Muscle of leg (tissue), 11 donors: ENCODE results near the gene CEP131. TPM values are rescaled to one million over a fixed set of nuclear protein-coding genes. Genes with fewer than 3 reads are reported as not detected.

Source experiments
- DNase-seq: peaks from one replicate; pipeline ENCODE4 v3.0.0; 2013
- H3K27ac ChIP-seq: one replicate; pipeline ENCODE4 v1.5.1; 2013; ENCODE audit warnings: mild to moderate bottlenecking, low read length, control low read depth
- H3K27me3 ChIP-seq: one replicate; pipeline ENCODE4 v1.6.1; 2013; ENCODE audit warnings: low read length; ENCODE audit not compliant: control insufficient read depth, insufficient read depth
- H3K36me3 ChIP-seq: one replicate; pipeline ENCODE4 v1.6.1; 2013; ENCODE audit warnings: low read length; ENCODE audit not compliant: control insufficient read depth, insufficient read depth
- H3K4me1 ChIP-seq: one replicate; pipeline ENCODE4 v1.6.1; 2013; ENCODE audit warnings: low read length; ENCODE audit not compliant: control insufficient read depth, insufficient read depth
- H3K4me3 ChIP-seq: one replicate; pipeline ENCODE4 v1.5.1; 2013; ENCODE audit warnings: low read length, control low read depth
- H3K9me3 ChIP-seq: replicated peaks from 2 replicates; pipeline ENCODE4 v1.6.1; 2013; ENCODE audit warnings: low read depth, low read length; ENCODE audit not compliant: control insufficient read depth
- WGBS: methylation state at CpG from one replicate; pipeline ENCODE4 v1.1.5; 2013; ENCODE audit warnings: missing lambda C conversion rate; ENCODE audit not compliant: insufficient coverage; 5-methylcytosine and 5-hydroxymethylcytosine counted together
- polyA plus RNA-seq, 8 donors: library from polyadenylated mRNA; unstranded; fragments of 120-200 nt; gene quantifications; one replicate each; pipeline versions ENCODE4 v1.2.1 to v1.2.3, GENCODE V29; 2013; ENCODE audit warnings: inconsistent platforms in 1 of 8, low replicate concordance in 1 of 8; ENCODE audit not compliant: insufficient read length in 8 of 8, insufficient read depth in 1 of 8
- total RNA-seq: library from RNA; stranded (reverse); fragments of 120-200 nt; gene quantifications from one replicate; pipeline ENCODE4 v1.2.4, GENCODE V29; 2013

The CEP131 gene
- total and polyA plus RNA-seq, 9 donors: 8.3 to 16.4 (median 13.5) TPM

DNA sequence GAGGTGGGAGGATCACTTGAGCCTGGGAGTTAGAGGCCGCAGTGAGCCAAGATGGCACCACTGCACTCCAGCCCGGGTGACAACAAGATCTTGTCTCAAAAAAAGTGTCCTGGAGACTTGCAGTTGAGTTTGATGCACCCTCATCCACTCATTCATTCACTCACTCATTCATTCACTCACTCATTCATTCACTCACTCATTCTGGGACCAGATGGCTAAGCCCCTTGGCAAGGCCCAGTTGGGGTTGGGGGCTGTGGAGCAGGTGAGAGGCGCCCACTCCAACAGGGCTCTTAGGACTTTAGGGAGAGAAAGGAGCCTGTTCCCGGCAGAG is 55.6 kb downstream of the CEP131 start:
- peaks cover 60% of the 10 kb centered on the region for H3K4me1 ChIP-seq
- DNase-seq: no peak
- H3K27ac ChIP-seq: no peak overlapping the region
- H3K36me3 ChIP-seq: no peaks in the 10 kb centered on the region
- 95% methylated on average over 3 of the region's 4 CpGs for WGBS
- H3K9me3 ChIP-seq: no peaks in the 10 kb centered on the region
- H3K27me3 ChIP-seq: peaks cover 18% of the 10 kb centered on the region
- H3K4me3 ChIP-seq: no peak overlapping the region

DNA sequence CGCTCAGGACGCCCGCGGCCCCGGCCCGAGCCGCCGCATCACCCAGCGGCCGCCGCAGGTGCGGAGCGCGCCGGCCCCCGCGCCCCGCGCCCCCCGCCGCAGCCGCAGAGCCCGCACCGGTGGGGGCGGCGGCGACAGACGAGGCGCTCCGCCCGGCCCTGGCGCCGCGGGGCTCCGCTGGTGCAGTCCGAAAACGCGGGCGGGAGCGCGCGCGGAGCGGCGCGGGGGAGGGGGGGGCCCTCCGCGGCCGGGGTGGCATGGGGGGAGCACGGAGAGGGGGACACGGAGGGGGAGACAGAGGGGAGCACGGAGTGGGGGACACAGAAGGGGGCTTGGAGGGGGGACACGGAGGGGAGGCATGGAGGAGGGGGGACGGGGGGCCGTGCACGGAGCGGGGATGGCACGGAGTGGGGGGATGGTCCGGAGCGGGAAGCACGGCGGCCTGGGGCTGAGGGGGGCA is 56.7 kb downstream of the CEP131 start, which contains the start of gene AATK:
TSS of gene AATK (minus strand) at position 189 of the 460 bp plus-strand sequence. CDS start 229 bp downstream, outside the sequence.
- peaks cover 58% of the 10 kb centered on the region for H3K4me1 ChIP-seq
- peaks cover 18% of the 10 kb centered on the region for H3K27me3 ChIP-seq
- peak within 1 kb of the TSS; percentile 90 for H3K27ac ChIP-seq
- no peaks in the 10 kb centered on the region for H3K36me3 ChIP-seq
- no peaks in the 10 kb centered on the region for H3K9me3 ChIP-seq
- H3K4me3 ChIP-seq: peak within 1 kb of the TSS; percentile 55
- WGBS: 1% methylated on average over 32 of the region's 62 CpGs
- no peak for DNase-seq

DNA sequence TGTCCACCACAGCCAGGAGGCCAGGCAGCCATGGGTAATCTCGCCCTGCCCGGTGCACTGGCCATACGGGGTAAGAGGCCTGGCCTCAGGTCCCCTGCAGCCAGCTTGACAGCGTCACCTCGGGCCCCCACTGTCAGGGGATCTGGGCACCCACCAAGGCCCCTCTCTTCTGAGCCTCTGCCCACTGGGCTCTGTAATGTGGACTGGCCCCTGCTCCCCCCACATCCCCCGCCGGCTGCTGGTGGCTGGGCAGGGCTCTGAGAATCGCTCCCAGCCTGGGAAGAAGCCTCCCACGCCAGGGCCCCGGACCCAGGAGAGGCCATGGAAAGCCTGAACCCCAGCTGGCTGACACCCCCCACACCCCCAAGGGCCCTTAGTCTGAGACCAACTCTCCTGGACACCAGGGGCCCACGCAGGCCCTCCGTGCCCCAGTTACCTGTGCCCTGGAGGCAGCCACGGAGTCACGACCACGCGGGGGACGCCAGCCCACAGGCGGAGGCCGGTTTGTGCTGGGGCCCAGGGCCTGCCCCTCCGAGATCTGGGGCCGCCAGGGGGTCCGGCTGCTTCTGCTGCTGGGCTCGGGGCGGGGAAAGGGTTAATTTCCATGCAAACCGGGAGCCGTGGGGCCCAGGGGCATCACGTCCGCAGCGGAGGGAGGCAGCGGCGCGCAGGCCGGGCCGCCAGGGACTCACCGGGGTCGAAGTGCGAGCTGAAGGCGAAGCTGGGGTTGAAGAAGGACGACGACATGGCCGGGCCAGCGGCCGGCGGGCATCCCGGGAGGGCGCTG is 57.3 kb downstream of the CEP131 start, which contains the start of gene PVALEF:
TSS of gene PVALEF (plus strand) at position 262 of the 787 bp plus-strand sequence. CDS start 15,720 bp downstream, outside the sequence.
- 10% methylated on average over 45 of the region's 46 CpGs for WGBS
- peaks cover 2% of the 10 kb centered on the region for H3K36me3 ChIP-seq
- peaks cover 18% of the 10 kb centered on the region for H3K27me3 ChIP-seq
- no peak for DNase-seq
- H3K27ac ChIP-seq: peak within 1 kb of the TSS; percentile 90
- H3K4me1 ChIP-seq: peaks cover 58% of the 10 kb centered on the region
- H3K4me3 ChIP-seq: peak within 1 kb of the TSS; percentile 55
- no peaks in the 10 kb centered on the region for H3K9me3 ChIP-seq

DNA sequence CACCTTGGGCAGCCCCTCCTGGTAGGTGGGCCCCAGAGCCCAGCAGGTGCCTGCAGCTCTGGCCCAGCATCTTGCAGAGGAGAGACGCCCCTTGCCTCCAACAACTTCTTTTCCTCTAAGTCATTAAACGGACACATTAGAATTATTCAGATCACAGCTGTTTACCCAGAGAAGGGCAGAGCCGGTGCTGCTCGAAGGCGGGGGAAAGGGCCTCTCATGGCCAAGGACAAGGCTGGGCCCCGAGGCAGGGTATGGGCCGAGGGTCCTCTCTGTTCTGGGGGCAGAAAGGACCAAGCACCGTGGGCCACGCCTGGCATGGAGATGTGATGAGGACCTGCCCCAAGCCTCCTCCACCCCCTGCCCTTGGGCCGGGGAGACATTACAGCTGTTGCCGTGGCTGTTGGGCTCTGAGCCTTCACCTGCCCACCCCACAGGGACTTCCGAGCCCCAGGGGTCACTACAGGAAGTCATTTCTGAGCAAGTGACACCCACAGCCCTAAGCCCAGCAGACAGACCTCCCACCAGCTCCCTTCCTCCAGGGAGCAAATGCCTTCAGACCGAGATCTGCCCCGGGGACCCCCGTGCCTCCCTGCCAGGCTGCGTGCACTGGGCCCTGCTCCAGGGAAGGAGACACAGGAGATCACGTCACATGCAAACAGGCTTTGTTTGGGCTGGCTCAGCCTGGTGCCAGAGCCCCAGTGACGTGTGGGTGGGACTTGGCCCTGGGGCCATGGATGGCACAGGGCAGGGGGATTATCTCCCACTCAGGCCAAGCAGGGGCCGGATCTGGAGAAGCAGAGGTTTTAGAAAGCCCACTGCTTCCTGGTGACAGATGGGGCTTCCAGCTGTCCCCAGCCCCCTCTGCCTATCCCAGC is 58.2 kb downstream of the CEP131 start:
- Histone ChIP-seq H3K36me3 (peaks cover 5% of the 10 kb centered on the region), H3K27me3 (peaks cover 18% of the 10 kb centered on the region), H3K4me1 (peaks cover 64% of the 10 kb centered on the region), H3K4me3 (peak overlapping the region; percentile 13), H3K9me3 (no peaks in the 10 kb centered on the region), H3K27ac (peak overlapping the region; percentile 90)
- peak; percentile 86 for DNase-seq
- WGBS: 52% methylated on average over 11 of the region's 19 CpGs

DNA sequence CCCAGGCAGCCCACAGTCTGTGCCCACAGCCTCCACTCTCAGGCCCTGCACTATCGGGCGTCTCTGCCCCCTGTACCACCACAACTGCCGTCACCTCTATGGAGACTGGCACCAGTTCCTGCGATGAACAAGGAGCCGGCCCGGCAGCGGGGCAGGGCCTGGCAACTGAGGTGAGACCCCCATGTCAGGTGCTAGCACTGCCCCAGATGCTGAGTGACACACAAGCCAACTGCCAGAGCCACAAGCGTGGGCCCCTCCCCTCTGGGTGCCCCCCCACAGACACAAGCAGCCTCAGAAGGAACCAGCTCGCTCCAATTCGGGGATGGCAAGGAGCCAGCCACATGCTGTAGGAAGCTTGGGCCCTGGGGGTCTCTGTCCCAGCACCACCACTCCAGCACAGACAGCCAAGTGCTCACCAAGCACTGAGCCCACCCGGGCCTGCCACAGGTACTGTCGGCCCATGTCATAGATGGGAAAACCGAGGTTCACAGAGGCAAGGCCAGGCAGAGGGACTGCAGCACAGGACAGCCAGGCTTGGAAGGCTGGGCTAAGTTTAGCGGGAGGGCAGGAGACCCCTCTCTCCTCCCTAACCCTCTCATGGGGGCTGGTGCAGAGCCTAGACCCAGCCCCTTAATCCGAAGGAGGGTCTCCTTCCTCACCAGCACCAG is 58.9 kb downstream of the CEP131 start:
- Histone ChIP-seq H3K4me1 (peaks cover 65% of the 10 kb centered on the region), H3K4me3 (no peak overlapping the region), H3K36me3 (peaks cover 5% of the 10 kb centered on the region), H3K27ac (peak overlapping the region; percentile 90), H3K27me3 (peaks cover 18% of the 10 kb centered on the region), H3K9me3 (no peaks in the 10 kb centered on the region)
- DNase-seq: no peak
- WGBS: 77% methylated on average over 13 of the region's 15 CpGs

DNA sequence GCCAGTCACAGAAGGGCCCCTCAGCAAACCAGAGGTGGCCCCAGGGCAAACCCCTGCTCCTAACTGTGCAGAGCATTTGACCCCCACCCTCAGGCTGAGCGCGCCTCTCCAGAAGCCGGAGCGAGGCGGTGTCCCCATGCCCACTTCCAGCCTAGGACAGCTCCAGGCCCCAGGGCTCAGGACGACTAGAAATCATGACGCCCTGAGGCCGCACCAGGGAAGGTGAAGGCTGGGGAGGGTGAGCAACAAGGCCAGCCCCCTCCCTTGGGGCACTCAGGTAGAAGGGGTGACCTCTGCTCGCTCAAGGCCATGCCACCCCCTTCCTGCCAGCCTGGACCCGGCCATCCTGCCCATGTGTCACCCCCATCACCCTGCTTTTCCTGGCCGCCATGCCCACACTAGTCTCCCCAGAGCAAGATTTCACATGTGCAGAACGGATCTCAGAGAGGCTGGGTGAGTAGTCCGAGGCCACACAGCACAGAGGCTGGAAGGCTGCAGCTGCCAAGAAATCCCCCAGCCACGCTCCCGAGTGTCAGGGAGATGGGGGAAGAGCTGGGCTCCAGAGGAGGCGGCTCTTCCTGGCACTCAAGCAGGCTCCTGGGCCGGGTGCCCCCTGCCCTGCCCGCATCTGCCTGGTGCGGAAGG is 59.6 kb downstream of the CEP131 start:
- Histone ChIP-seq H3K9me3 (no peaks in the 10 kb centered on the region), H3K4me1 (peaks cover 61% of the 10 kb centered on the region), H3K4me3 (no peak overlapping the region), H3K36me3 (peaks cover 5% of the 10 kb centered on the region), H3K27ac (no peak overlapping the region), H3K27me3 (peaks cover 17% of the 10 kb centered on the region)
- WGBS: 82% methylated on average over 9 of the region's 19 CpGs
- DNase-seq: no peak

DNA sequence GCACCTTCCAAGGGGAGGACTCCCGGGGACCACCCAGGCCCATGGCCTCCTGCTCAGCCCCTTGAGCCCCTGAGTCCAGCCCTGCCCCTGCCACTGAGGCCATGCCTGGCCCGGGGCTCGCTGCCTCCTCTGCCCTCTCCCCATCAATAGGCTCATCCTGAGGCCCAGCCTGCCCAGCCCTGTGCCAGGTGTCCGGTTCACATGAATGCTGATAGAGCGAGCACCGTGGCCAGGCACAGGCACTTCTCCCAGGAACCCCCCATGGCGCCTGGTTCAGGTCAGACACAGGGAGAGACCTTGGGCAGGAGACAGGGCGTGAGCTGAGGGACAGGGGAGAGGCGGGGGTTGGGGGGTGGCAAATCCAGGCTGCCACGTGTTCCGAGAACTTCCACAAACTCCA is 60.3 kb downstream of the CEP131 start:
- Histone ChIP-seq H3K9me3 (no peaks in the 10 kb centered on the region), H3K4me1 (peaks cover 57% of the 10 kb centered on the region)
- WGBS: 81% methylated on average over 7 of the region's 11 CpGs

DNA sequence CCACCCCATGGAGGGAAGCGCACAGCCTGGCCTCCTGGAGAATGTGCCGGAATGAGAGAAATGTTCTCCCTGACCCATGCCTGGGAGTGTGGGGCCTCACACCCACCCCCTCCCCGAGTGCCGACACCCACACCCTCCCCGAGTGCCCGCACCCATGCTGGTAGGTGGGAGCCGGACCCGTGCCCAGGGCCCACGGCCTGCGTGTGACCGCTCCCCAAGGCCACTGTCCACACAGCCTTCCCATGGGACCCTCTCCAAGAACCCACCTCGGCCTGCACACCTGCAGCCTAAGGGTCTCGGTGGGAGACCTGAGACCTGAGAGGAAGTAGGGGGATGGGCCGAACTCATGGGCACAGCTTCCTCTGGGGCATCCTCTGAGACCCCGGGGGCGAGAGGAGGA is 60.8 kb downstream of the CEP131 start:
- H3K36me3 ChIP-seq: peaks cover 5% of the 10 kb centered on the region
- DNase-seq: no peak
- H3K4me1 ChIP-seq: peaks cover 57% of the 10 kb centered on the region
- H3K27me3 ChIP-seq: peaks cover 12% of the 10 kb centered on the region
- WGBS: 81% methylated on average over 7 of the region's 16 CpGs
- no peak overlapping the region for H3K27ac ChIP-seq
- H3K9me3 ChIP-seq: no peaks in the 10 kb centered on the region
- no peak overlapping the region for H3K4me3 ChIP-seq

More for the DNA sequence above, 60.3 kb downstream of the CEP131 start:
- peaks cover 12% of the 10 kb centered on the region for H3K27me3 ChIP-seq
- peaks cover 5% of the 10 kb centered on the region for H3K36me3 ChIP-seq
- DNase-seq: no peak
- no peak overlapping the region for H3K4me3 ChIP-seq
- H3K27ac ChIP-seq: no peak overlapping the region

DNA sequence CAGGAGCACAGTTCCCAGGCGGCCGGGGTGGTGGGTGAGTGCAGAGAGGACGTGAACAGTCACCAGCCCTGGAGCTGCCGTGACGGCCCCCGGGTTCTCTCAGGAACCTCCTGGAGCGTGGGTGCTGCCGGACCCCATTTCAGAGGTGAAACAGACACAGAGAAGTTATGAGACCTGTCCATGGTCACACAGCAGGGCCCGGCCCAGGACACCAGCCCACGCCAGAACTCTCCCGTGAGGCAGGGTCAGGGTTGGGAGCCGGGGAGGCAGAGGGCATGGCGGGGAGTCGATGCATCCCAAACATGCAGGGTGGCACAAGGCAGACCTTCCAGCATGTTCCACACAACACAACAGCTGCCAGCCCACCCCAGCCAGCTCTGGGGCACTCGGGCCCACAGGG is 61.2 kb downstream of the CEP131 start:
- Histone ChIP-seq H3K9me3 (no peaks in the 10 kb centered on the region), H3K4me1 (peaks cover 53% of the 10 kb centered on the region), H3K27me3 (peaks cover 12% of the 10 kb centered on the region), H3K27ac (no peak overlapping the region), H3K4me3 (no peak overlapping the region), H3K36me3 (peaks cover 5% of the 10 kb centered on the region)
- 92% methylated on average over 12 of the region's 15 CpGs for WGBS
- DNase-seq: no peak
